Activated CD8-positive, alpha-beta memory T cell treated with anti-CD3 and anti-CD28 coated beads for 36 hours (primary cell): Measurements from ENCODE around the gene LIM2. TPM values are rescaled to one million over a fixed set of nuclear protein-coding genes. Genes with fewer than 3 reads are reported as not detected.

Experiments used
- CTCF ChIA-PET: fragments of 350-600 bp; sonication (Branson Sonifier 250); formaldehyde crosslinking; loops from one replicate; lab custom pipeline; 2021; ENCODE audit warnings: antibody characterized with exemption; lab: Charles Lee
- POLR2A ChIA-PET: fragments of 350-600 bp; sonication (Branson Sonifier 250); formaldehyde crosslinking; loops from one replicate; lab custom pipeline; 2021; ENCODE audit warnings: antibody characterized with exemption; lab: Charles Lee
- total RNA-seq, 2 experiments: library from RNA; stranded (reverse); gene quantifications; one replicate each; pipeline ENCODE4 v1.2.3, GENCODE V29; 2021

Gene LIM2
- total RNA-seq, 2 experiments from 2014 or later, result 0.31 to 1.2 TPM

GRCh38 chr19:51337141-51337860 lies 50.5 kb downstream of the LIM2 start:
- POLR2A ChIA-PET, result no interaction called here
- CTCF ChIA-PET, result interaction anchor here (0.6 to 1.4 kb wide), 2 partner anchors 11 to 320 kb away, joined by 3 read pairs; no protein-coding TSS in a partner anchor

- POLR2A ChIA-PET, result no interaction called here
- CTCF ChIA-PET, result no interaction called here
Observed at GRCh38 chr19:51333836-51334460, 53.8 kb downstream of the LIM2 start.

- ChIA-PET POLR2A (no interaction called here), CTCF (no interaction called here)
Observed at GRCh38 chr19:51331716-51332115, 56.1 kb downstream of the LIM2 start.

GRCh38 chr19:51331193-51331592 lies 56.6 kb downstream of the LIM2 start:
- ChIA-PET POLR2A (no interaction called here), CTCF (no interaction called here)

GRCh38 chr19:51330366-51330765 lies 57.4 kb downstream of the LIM2 start:
- POLR2A ChIA-PET, result interaction anchor here (0.6 kb wide), 1 partner anchor 1731 kb away, joined by 3 read pairs; no protein-coding TSS in a partner anchor

More at GRCh38 chr19:51330366-51330765, 57.4 kb downstream of the LIM2 start:
- CTCF ChIA-PET, result no interaction called here

Other genes starting within 250 kb of the LIM2 start
- gene SIGLEC7, start 245.7 kb downstream of the LIM2 start, total RNA-seq, result not detected
- gene CD33, start 162.9 kb downstream of the LIM2 start, total RNA-seq, result under 1 TPM in 1 of 2 experiments, not detected in 1; 0.13 TPM
- gene SIGLECL1, start 136.9 kb downstream of the LIM2 start, total RNA-seq, result not detected
- under 1 TPM; 0.19 to 0.21 TPM for gene IGLON5, start 76.3 kb downstream of the LIM2 start, total RNA-seq
- 1 to 10 TPM; 3.3 to 3.8 TPM for gene VSIG10L, start 45.8 kb downstream of the LIM2 start, total RNA-seq
- gene ETFB, start 21.6 kb downstream of the LIM2 start, total RNA-seq, result 100 to 1,000 TPM; 127 to 130 TPM
- gene CLDND2, start 19.0 kb downstream of the LIM2 start, total RNA-seq, result 10 to 100 TPM; 21.6 to 22.3 TPM
- 100 to 1,000 TPM; 835 to 848 TPM for gene NKG7, start 15.3 kb downstream of the LIM2 start, total RNA-seq
- gene C19orf84, start 2.6 kb upstream of the LIM2 start, total RNA-seq, result under 1 TPM in 1 of 2 experiments, not detected in 1; 0.19 TPM
- gene SIGLEC10, start 29.7 kb upstream of the LIM2 start, total RNA-seq, result 1 to 10 TPM; 1.2 to 1.8 TPM
- not detected for gene SIGLEC8, start 70.5 kb upstream of the LIM2 start, total RNA-seq
- not detected for gene CEACAM18, start 90.6 kb upstream of the LIM2 start, total RNA-seq
- gene SIGLEC12, start 113.8 kb upstream of the LIM2 start, total RNA-seq, result 1 to 10 TPM; 1.5 to 1.6 TPM
- not detected for gene SIGLEC6, start 143.7 kb upstream of the LIM2 start, total RNA-seq
- gene ZNF175, start 183.3 kb upstream of the LIM2 start, total RNA-seq, result 10 to 100 TPM; 11.3 to 12.9 TPM
- gene SIGLEC5, start 242.4 kb upstream of the LIM2 start, total RNA-seq, result not detected